ENCODE data around the gene NUP62CL.

GRCh38 chrX:107154787-107155620, 51.2 kb downstream of the NUP62CL start:
- no peak for TF ChIP-seq CTCF (tag by site-specific recombination; IDR thresholded peaks at IDR 0.05)
- no peak for TF ChIP-seq ZNF324 (tag by site-specific recombination; IDR thresholded peaks at IDR 0.05)
- no peak for TF ChIP-seq YY1 (tag by site-specific recombination; IDR thresholded peaks at IDR 0.05)

Measured in HEK293 (cell line).